ENCODE measurements around the gene PWWP2A. TPM values are rescaled to one million over a fixed set of nuclear protein-coding genes. Genes with fewer than 3 reads are reported as not detected.
A peak's percentile ranks its signal among the peaks of the same experiment; 100 is the strongest.

PWWP2A gene
- total and polyA plus RNA-seq, 2 experiments from 2014 or later = 51.5 to 81.6 TPM

DNA sequence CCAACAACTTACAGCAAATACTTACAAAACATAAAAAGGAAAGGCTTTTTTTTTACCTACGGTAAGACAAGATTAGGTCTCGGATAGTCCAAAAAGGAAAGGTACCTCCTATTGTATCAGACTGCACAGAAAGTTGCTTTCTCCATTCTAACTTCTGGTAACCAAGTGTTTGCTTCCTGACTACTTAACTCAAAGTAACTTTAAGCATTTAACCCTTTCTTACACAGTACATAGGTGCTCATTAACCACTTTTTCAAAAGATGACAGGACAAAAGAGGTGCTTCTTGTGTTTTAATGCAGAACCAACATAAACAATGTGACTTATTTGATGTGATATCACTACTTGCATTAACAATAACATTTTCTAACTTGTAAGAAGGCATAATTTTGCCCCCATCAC, 23.1 kb downstream of the PWWP2A start (continued):
- TF ChIP-seq ZNF331 (CRISPR knock-in tag; IDR thresholded peaks at IDR 0.05; ENCODE audit: low read depth) (no peak), JUNB (IDR thresholded peaks at IDR 0.05; ENCODE audit: unreplicated experiment) (no peak), ZNF114 (CRISPR knock-in tag; IDR thresholded peaks at IDR 0.05) (no peak), POLR2AphosphoS5 (IDR thresholded peaks at IDR 0.05; ENCODE audit: low read depth) (no peak), STAT1 (IDR thresholded peaks at IDR 0.05; ENCODE audit: unreplicated experiment) (no peak), CREB1 (CRISPR knock-in tag; IDR thresholded peaks at IDR 0.05; ENCODE audit: low read depth) (no peak), NANOG (IDR thresholded peaks at IDR 0.05; ENCODE audit: borderline replicate concordance) (no peak)
- TF ChIP-seq, protein P1, sequence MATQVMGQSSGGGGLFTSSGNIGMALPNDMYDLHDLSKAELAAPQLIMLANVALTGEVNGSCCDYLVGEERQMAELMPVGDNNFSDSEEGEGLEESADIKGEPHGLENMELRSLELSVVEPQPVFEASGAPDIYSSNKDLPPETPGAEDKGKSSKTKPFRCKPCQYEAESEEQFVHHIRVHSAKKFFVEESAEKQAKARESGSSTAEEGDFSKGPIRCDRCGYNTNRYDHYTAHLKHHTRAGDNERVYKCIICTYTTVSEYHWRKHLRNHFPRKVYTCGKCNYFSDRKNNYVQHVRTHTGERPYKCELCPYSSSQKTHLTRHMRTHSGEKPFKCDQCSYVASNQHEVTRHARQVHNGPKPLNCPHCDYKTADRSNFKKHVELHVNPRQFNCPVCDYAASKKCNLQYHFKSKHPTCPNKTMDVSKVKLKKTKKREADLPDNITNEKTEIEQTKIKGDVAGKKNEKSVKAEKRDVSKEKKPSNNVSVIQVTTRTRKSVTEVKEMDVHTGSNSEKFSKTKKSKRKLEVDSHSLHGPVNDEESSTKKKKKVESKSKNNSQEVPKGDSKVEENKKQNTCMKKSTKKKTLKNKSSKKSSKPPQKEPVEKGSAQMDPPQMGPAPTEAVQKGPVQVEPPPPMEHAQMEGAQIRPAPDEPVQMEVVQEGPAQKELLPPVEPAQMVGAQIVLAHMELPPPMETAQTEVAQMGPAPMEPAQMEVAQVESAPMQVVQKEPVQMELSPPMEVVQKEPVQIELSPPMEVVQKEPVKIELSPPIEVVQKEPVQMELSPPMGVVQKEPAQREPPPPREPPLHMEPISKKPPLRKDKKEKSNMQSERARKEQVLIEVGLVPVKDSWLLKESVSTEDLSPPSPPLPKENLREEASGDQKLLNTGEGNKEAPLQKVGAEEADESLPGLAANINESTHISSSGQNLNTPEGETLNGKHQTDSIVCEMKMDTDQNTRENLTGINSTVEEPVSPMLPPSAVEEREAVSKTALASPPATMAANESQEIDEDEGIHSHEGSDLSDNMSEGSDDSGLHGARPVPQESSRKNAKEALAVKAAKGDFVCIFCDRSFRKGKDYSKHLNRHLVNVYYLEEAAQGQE (IDR thresholded peaks at IDR 0.05; ENCODE audit: unreplicated experiment) = no peak
- TF ChIP-seq, protein P2, sequence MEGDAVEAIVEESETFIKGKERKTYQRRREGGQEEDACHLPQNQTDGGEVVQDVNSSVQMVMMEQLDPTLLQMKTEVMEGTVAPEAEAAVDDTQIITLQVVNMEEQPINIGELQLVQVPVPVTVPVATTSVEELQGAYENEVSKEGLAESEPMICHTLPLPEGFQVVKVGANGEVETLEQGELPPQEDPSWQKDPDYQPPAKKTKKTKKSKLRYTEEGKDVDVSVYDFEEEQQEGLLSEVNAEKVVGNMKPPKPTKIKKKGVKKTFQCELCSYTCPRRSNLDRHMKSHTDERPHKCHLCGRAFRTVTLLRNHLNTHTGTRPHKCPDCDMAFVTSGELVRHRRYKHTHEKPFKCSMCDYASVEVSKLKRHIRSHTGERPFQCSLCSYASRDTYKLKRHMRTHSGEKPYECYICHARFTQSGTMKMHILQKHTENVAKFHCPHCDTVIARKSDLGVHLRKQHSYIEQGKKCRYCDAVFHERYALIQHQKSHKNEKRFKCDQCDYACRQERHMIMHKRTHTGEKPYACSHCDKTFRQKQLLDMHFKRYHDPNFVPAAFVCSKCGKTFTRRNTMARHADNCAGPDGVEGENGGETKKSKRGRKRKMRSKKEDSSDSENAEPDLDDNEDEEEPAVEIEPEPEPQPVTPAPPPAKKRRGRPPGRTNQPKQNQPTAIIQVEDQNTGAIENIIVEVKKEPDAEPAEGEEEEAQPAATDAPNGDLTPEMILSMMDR (conservative IDR thresholded peaks at IDR 0.05; ENCODE audit: low read depth in 2 of 2) = no peak

DNA sequence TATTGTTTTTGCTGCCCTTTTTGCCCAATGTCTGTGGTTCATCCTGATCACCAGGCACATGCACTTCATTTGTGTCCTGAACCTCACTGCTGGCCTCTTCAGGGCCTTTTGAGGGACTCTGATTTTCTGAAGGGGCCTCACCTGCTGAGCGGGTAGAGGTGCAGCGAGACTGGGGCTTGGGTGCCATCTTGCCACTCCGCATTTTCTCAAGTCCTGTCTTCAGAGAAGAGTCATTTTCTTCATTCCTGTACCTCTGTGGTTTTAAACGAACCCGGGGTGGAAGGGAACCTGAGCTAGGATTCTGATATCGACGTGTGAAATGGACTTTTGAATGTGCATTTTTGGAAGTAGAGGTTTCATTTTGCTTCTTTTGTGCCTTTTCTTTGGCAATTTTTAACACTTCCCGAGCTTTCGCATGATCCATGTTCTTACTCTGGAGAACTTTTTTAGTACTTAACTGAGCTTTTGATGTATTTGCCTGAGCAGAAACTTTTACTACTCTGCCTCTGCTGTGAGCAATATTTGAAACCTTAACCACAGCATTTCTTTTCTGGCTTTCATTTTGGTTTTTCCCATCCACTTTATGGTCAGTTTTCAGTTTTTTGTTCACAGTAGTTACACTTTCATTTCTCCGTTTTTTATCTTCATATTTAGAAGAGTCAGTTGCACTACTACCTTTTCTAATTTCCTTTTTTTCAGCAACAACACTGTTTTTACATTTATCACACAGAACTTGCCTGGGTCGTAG, 26.1 kb downstream of the PWWP2A start:
- no peaks in the 10 kb centered on the region; the same call in 1 of the 2 replicates for H4K20me1 ChIP-seq (replicated peaks; ENCODE audit: insufficient read depth)
- H3K9me2 ChIP-seq (ENCODE audit: insufficient read depth) = no peaks in the 10 kb centered on the region
- peak overlapping the region; percentile 70; the same call in 1 of the 2 replicates for H3K27ac ChIP-seq (ENCODE audit: low read depth)
- H2AFZ ChIP-seq = no peak overlapping the region
- Mint-ChIP-seq H3K36me3 (ENCODE audit: low read depth) (peaks cover 43% of the 10 kb centered on the region), H3K27ac (peak overlapping the region; percentile 62; the same call in 1 of the 2 replicates), H3K4me3 (no peak overlapping the region), H3K9me3 (no peaks in the 10 kb centered on the region), H3K4me1 (peaks cover 15% of the 10 kb centered on the region), H3K27me3 (ENCODE audit: insufficient read depth, low read depth, poor library complexity) (peaks cover 6% of the 10 kb centered on the region)
- H3K4me1 ChIP-seq (ENCODE audit: insufficient read depth) = peaks cover 5% of the 10 kb centered on the region; the same call in 1 of the 2 replicates
- DNase-seq (ENCODE audit: low spot score) = no peak
- H3K4me2 ChIP-seq = no peak overlapping the region
- no peak overlapping the region for H3K4me3 ChIP-seq
- no peak for TF ChIP-seq STAT1 (IDR thresholded peaks at IDR 0.05; ENCODE audit: unreplicated experiment)
- TF ChIP-seq, protein P3, sequence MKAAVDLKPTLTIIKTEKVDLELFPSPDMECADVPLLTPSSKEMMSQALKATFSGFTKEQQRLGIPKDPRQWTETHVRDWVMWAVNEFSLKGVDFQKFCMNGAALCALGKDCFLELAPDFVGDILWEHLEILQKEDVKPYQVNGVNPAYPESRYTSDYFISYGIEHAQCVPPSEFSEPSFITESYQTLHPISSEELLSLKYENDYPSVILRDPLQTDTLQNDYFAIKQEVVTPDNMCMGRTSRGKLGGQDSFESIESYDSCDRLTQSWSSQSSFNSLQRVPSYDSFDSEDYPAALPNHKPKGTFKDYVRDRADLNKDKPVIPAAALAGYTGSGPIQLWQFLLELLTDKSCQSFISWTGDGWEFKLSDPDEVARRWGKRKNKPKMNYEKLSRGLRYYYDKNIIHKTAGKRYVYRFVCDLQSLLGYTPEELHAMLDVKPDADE (IDR thresholded peaks at IDR 0.05) = no peak
- H3F3A ChIP-seq (replicated peaks; ENCODE audit: low read depth) = no peaks in the 10 kb centered on the region
- peaks cover 37% of the 10 kb centered on the region for H3K79me2 ChIP-seq (replicated peaks; ENCODE audit: insufficient read depth)
- H3K27me3 ChIP-seq (ENCODE audit: insufficient read depth) = no peaks in the 10 kb centered on the region
- no peak for ATAC-seq
- peaks cover 19% of the 10 kb centered on the region for H3K36me3 ChIP-seq (ENCODE audit: insufficient read depth)
